ENCODE data around the gene TAF8. TPM values are rescaled to one million over a fixed set of nuclear protein-coding genes. Genes with fewer than 3 reads are reported as not detected.
"Not testable (repeated sequence)": the region's sequence is repeated elsewhere in the genome, so short reads cannot be mapped to it uniquely, and the experiment has no call there.

TAF8 gene
- total RNA-seq: 10 to 100 TPM; 24.5 to 37.6 (median 24.6) TPM

GRCh38 chr6:42050297-42051267 is at the start of gene TAF8:
TSS of gene TAF8 (plus strand) at chr6:42050524. CDS start at chr6:42050542, 18 bp downstream.
- peak within 1 kb of the TSS; percentile 89 to 95 (median 90) for H3K27ac ChIP-seq
- peaks cover 0 to 54% (median 4%) of the 10 kb centered on the region in 4 donors for H3K4me1 ChIP-seq
- peak within 1 kb of the TSS; percentile 55 to 89 (median 72) for H3K4me3 ChIP-seq
- H3K27me3 ChIP-seq: no peaks in the 10 kb centered on the region
- H3K36me3 ChIP-seq: peaks cover 0 to 17% (median 0%) of the 10 kb centered on the region in 3 donors
- peak; percentile 90 to 92 for TF ChIP-seq POLR2A (IDR thresholded peaks at IDR 0.05)
- TF ChIP-seq, protein P1, sequence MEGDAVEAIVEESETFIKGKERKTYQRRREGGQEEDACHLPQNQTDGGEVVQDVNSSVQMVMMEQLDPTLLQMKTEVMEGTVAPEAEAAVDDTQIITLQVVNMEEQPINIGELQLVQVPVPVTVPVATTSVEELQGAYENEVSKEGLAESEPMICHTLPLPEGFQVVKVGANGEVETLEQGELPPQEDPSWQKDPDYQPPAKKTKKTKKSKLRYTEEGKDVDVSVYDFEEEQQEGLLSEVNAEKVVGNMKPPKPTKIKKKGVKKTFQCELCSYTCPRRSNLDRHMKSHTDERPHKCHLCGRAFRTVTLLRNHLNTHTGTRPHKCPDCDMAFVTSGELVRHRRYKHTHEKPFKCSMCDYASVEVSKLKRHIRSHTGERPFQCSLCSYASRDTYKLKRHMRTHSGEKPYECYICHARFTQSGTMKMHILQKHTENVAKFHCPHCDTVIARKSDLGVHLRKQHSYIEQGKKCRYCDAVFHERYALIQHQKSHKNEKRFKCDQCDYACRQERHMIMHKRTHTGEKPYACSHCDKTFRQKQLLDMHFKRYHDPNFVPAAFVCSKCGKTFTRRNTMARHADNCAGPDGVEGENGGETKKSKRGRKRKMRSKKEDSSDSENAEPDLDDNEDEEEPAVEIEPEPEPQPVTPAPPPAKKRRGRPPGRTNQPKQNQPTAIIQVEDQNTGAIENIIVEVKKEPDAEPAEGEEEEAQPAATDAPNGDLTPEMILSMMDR (IDR thresholded peaks at IDR 0.05): peak in 2 of 6 experiments; percentile 19 to 26
- no peaks in the 10 kb centered on the region for H3K9me3 ChIP-seq
- peak; percentile 90 to 95 (median 94) for DNase-seq

- no peak for DNase-seq
- Histone ChIP-seq H3K27me3 (no peaks in the 10 kb centered on the region), H3K27ac (no peak overlapping the region), H3K4me1 (peaks cover 0 to 4% (median 0%) of the 10 kb centered on the region in 4 donors), H3K36me3 (no peaks in the 10 kb centered on the region), H3K9me3 (no peaks in the 10 kb centered on the region), H3K4me3 (no peak overlapping the region)
- no peak for TF ChIP-seq POLR2A (IDR thresholded peaks at IDR 0.05)
- TF ChIP-seq, protein P1 (IDR thresholded peaks at IDR 0.05): no peak
Measured at GRCh38 chr6:42001506-42001905, 48.8 kb upstream of the TAF8 start.

GRCh38 chr6:42003658-42004057 is 46.7 kb upstream of the TAF8 start:
- not testable (repeated sequence) for H3K36me3 ChIP-seq, DNase-seq, H3K27ac ChIP-seq, H3K9me3 ChIP-seq, H3K27me3 ChIP-seq, H3K4me3 ChIP-seq
- peaks cover 0 to 12% (median 5%) of the 10 kb centered on the region in 4 donors for H3K4me1 ChIP-seq

GRCh38 chr6:42007286-42008137 is 42.8 kb upstream of the TAF8 start:
- Histone ChIP-seq H3K4me3 (no peak overlapping the region), H3K9me3 (no peaks in the 10 kb centered on the region), H3K4me1 (peaks cover 0 to 17% (median 6%) of the 10 kb centered on the region in 4 donors), H3K27ac (no peak overlapping the region), H3K27me3 (no peaks in the 10 kb centered on the region), H3K36me3 (no peaks in the 10 kb centered on the region)
- TF ChIP-seq POLR2A (IDR thresholded peaks at IDR 0.05): no peak
- TF ChIP-seq, protein P1 (IDR thresholded peaks at IDR 0.05): no peak
- DNase-seq: no peak

DNA sequence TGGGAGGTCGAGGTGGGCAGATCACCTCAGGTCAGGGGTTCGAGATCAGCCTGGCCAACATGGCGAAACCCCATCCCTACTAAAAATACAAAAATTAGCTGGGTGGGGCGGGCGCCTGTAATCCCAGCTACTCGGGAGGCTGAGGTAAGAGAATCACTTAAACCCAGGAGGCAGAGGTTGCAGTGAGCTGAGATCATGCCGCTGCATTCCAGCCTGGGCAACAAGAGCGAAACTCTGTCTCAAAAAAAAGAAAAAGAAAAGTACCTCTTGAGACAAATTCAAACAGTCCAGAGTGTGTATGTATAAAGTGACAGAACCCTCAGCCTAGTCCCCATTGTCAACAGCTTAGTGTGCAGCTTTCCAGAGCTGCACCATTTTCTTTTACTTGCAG is 42.2 kb upstream of the TAF8 start:
- not testable (repeated sequence) for H3K27ac ChIP-seq, H3K9me3 ChIP-seq, H3K27me3 ChIP-seq, H3K4me3 ChIP-seq, DNase-seq, H3K36me3 ChIP-seq
- H3K4me1 ChIP-seq: peaks cover 0 to 17% (median 6%) of the 10 kb centered on the region in 4 donors

- Histone ChIP-seq H3K36me3 (no peaks in the 10 kb centered on the region), H3K4me1 (peaks cover 0 to 17% (median 6%) of the 10 kb centered on the region in 4 donors)
- no peak for DNase-seq
Measured at GRCh38 chr6:42009844-42010184, 40.5 kb upstream of the TAF8 start.

More at GRCh38 chr6:42009844-42010184, 40.5 kb upstream of the TAF8 start:
- TF ChIP-seq POLR2A (IDR thresholded peaks at IDR 0.05): no peak
- TF ChIP-seq, protein P1 (IDR thresholded peaks at IDR 0.05): no peak
- Histone ChIP-seq H3K4me3 (no peak overlapping the region), H3K9me3 (no peaks in the 10 kb centered on the region), H3K27ac (no peak overlapping the region), H3K27me3 (no peaks in the 10 kb centered on the region)
